GM12878 (cell line): Measurements from ENCODE around the gene NUBPL. TPM values are rescaled to one million over a fixed set of nuclear protein-coding genes. Genes with fewer than 3 reads are reported as not detected.

Experiments used
- ATAC-seq: fragments of 200-7000 bp; cut with Tn5 transposase; 3 replicates; pipeline ENCODE4 v1.9.1; 2020; ENCODE audit warnings: mild to moderate bottlenecking, moderate library complexity
- BruUV-seq: library from RNA; stranded (reverse); fragments of 400-500 nt; replicated peaks from 2 replicates; lab custom pipeline; 2021; lab: Mats Ljungman, UMichigan
- CTCF ChIA-PET: fragments of 300-600 bp; sonication (Branson Sonifier 250); formaldehyde crosslinking; extraction: SDS; loops from one replicate; lab custom pipeline; 2021; ENCODE audit warnings: inconsistent platforms; lab: Yijun Ruan, JAX
- POLR2A ChIA-PET: fragments of 350-600 bp; formaldehyde crosslinking; extraction: SDS; loops from one replicate; lab custom pipeline; 2021; ENCODE audit warnings: inconsistent platforms; lab: Charles Lee
- RAD21 ChIA-PET: fragments of 300-600 bp; sonication (Branson Sonifier 250); formaldehyde crosslinking; loops from one replicate; lab custom pipeline; 2023; ENCODE audit warnings: antibody characterized with exemption; ENCODE audit not compliant: unreplicated experiment; lab: Charles Lee
- SMC1A ChIA-PET: fragments of 300-600 bp; sonication (Branson Sonifier 250); formaldehyde crosslinking; loops from one replicate; lab custom pipeline; 2023; ENCODE audit not compliant: unreplicated experiment, uncharacterized antibody; lab: Charles Lee
- DNase-seq: peaks from one replicate; pipeline ENCODE4 v3.0.0-alpha.2; 2011; ENCODE audit warnings: low read depth, low spot score
- FAIRE-seq: peaks from 3 replicates; lab custom pipeline; 2011; peaks lifted over from hg19 to GRCh38; lab: Jason Lieb, UNC
- H2AFZ ChIP-seq: 2 replicates; pipeline ENCODE4 v1.6.0; 2011; ENCODE audit warnings: low read depth, low read length, control low read depth; ENCODE audit not compliant: control insufficient read depth
- H3K27ac ChIP-seq: 2 replicates; pipeline ENCODE4 v1.5.1; 2011; ENCODE audit warnings: control low read depth; ENCODE audit not compliant: control insufficient read depth, insufficient read depth
- H3K27me3 ChIP-seq, 2 experiments: replicated peaks in 1 of 2; 2 replicates each; pipeline versions ENCODE4 v1.6.0 to v1.6.1; 2011; ENCODE audit warnings: low read length in 1 of 2; ENCODE audit not compliant: control insufficient read depth in 2 of 2, insufficient read depth in 2 of 2
- H3K36me3 ChIP-seq, 2 experiments: 2 replicates each; pipeline ENCODE4 v1.5.1; 2011; ENCODE audit warnings: low read length in 1 of 2; ENCODE audit not compliant: control insufficient read depth in 2 of 2, insufficient read depth in 2 of 2
- H3K4me1 ChIP-seq: 2 replicates; pipeline ENCODE4 v1.6.1; 2011; ENCODE audit warnings: mild to moderate bottlenecking, low read length, moderate library complexity, mixed read lengths; ENCODE audit not compliant: control insufficient read depth, insufficient read depth
- H3K4me2 ChIP-seq: 2 replicates; pipeline ENCODE4 v1.6.0; 2011; ENCODE audit warnings: control low read depth; ENCODE audit not compliant: control insufficient read depth, insufficient read depth
- H3K4me3 ChIP-seq: fragments of 200-600 bp; sonication (generic); 2 replicates; pipeline ENCODE4 v1.5.1; 2016
- H3K79me2 ChIP-seq: 2 replicates; pipeline ENCODE4 v1.6.0; 2011; ENCODE audit warnings: low read length; ENCODE audit not compliant: control insufficient read depth, insufficient read depth
- H3K9ac ChIP-seq: 2 replicates; pipeline ENCODE4 v1.8.0; 2011; ENCODE audit warnings: low read length, control low read depth, mixed read lengths; ENCODE audit not compliant: control insufficient read depth, insufficient read depth
- H3K9me3 ChIP-seq: replicated peaks from 3 replicates; pipeline ENCODE4 v1.5.1; 2011; ENCODE audit warnings: mild to moderate bottlenecking, low read length; ENCODE audit not compliant: control insufficient read depth, insufficient read depth
- H4K20me1 ChIP-seq: 2 replicates; pipeline ENCODE4 v1.6.0; 2011; ENCODE audit not compliant: control insufficient read depth, insufficient read depth
- ASH2L ChIP-seq: fragments of 300-600, 200-600 bp; sonication (generic); IDR thresholded peaks from 2 replicates; pipeline ENCODE4 v1.6.1; 2017; ENCODE audit warnings: low read depth, mild to moderate bottlenecking, borderline replicate concordance
- CBX5 ChIP-seq: sonication (generic); IDR thresholded peaks from 2 replicates; pipeline ENCODE4 v1.6.1; 2016; ENCODE audit warnings: low read depth, moderate library complexity, mild to moderate bottlenecking, inconsistent platforms
- CHD4 ChIP-seq: fragments of 200-600 bp; sonication (generic); IDR thresholded peaks from 2 replicates; pipeline ENCODE4 v1.6.1; 2016; ENCODE audit warnings: mild to moderate bottlenecking
- CREM ChIP-seq: IDR thresholded peaks from 2 replicates; pipeline ENCODE4 v1.6.1; 2014; ENCODE audit warnings: antibody characterized with exemption, low read depth
- EZH2 ChIP-seq: IDR thresholded peaks from 2 replicates; pipeline ENCODE4 v1.6.1; 2012; ENCODE audit warnings: low read depth, mild to moderate bottlenecking, control low read depth, inconsistent platforms, low read length, borderline replicate concordance; ENCODE audit not compliant: control insufficient read depth
- KAT2A ChIP-seq: conservative IDR thresholded peaks from 2 replicates; pipeline ENCODE4 v1.6.1; 2011; ENCODE audit warnings: low read depth, low read length; ENCODE audit not compliant: control insufficient read depth
- KLF5 ChIP-seq: fragments of 450-650 bp; IDR thresholded peaks from 2 replicates; pipeline ENCODE4 v1.6.1; 2014; ENCODE audit warnings: mild to moderate bottlenecking; ENCODE audit not compliant: partially characterized antibody
- NFXL1 ChIP-seq: fragments of 450-650 bp; IDR thresholded peaks from 2 replicates; pipeline ENCODE4 v1.6.1; 2017; ENCODE audit warnings: antibody characterized with exemption, mild to moderate bottlenecking, borderline replicate concordance
- NFYB ChIP-seq: IDR thresholded peaks from 2 replicates; pipeline ENCODE4 v1.6.1; 2011; ENCODE audit warnings: low read depth, mild to moderate bottlenecking, low read length, improper control_type of control experiment, moderate library complexity; ENCODE audit not compliant: insufficient read depth
- SMAD5 ChIP-seq: IDR thresholded peaks from 2 replicates; pipeline ENCODE4 v1.6.1; 2016; ENCODE audit warnings: antibody characterized with exemption, low read depth
- SRF ChIP-seq, 2 experiments: IDR thresholded peaks; 2 replicates each; pipeline ENCODE4 v1.6.1; 2011; ENCODE audit warnings: low read depth in 2 of 2, low read length in 2 of 2, mild to moderate bottlenecking in 1 of 2, moderate library complexity in 1 of 2
- TAF1 ChIP-seq: IDR thresholded peaks from 2 replicates; pipeline ENCODE4 v1.6.1; 2011; ENCODE audit warnings: mild to moderate bottlenecking, low read depth, low read length, borderline replicate concordance
- ZBTB33 ChIP-seq: fragments of 450-650 bp; IDR thresholded peaks from 2 replicates; pipeline ENCODE4 v1.6.1; 2017; ENCODE audit warnings: mild to moderate bottlenecking
- WGBS: methylation state at CpG from one replicate; pipeline ENCODE4 v1.1.6; 2016; ENCODE audit warnings: low lambda C conversion rate; ENCODE audit not compliant: insufficient replicate concordance, insufficient coverage; ENCODE audit errors: missing lambda C conversion rate; 5-methylcytosine and 5-hydroxymethylcytosine counted together
- in situ Hi-C: fragments of 300-500 bp; cut with MboI; formaldehyde crosslinking; loops from 9 replicates; pipeline ENCODE4 v1.14.3; 2018; ENCODE audit warnings: mixed read lengths
- intact Hi-C: fragments of 100-400 bp; cut with micrococcal nuclease; formaldehyde crosslinking; loops from one replicate; pipeline ENCODE4 v1.14.2; 2022; ENCODE audit not compliant: unreplicated experiment
- polyA plus RNA-seq, 11 experiments: library from polyadenylated mRNA; depleted of rRNA in 4 of 11; unstranded in 6 of 11; stranded (reverse) in 5 of 11; fragments of >200 nt; fragmentation: Nextera tagmentation in 4 of 11; fragmentation: Illumina TruSeq in 1 of 11; extraction: Ambion mirVana in 4 of 11; extraction: Trizol in 1 of 11; gene quantifications; 1 replicate in 1 of 11; 2 replicates in 10 of 11; pipeline versions ENCODE4 v1.2.1 to v1.2.3, GENCODE V29; 2011 to 2016; ENCODE audit warnings: inconsistent platforms in 2 of 11, missing spikeins in 2 of 11, low read depth in 1 of 11
- total RNA-seq, 4 experiments: library from RNA; depleted of rRNA in 3 of 4; stranded (reverse); fragments of >200 nt in 3 of 4; fragmentation: Illumina TruSeq in 1 of 4; extraction: Trizol in 1 of 4; gene quantifications; 2 replicates each; pipeline versions ENCODE4 v1.2.1 to v1.2.3, GENCODE V29; 2013 to 2021
- TF ChIP-seq, protein P1 (sequence below): IDR thresholded peaks from 2 replicates; pipeline ENCODE4 v1.6.1; 2012; ENCODE audit warnings: low read depth, low read length, improper control_type of control experiment
- TF ChIP-seq, protein P2 (sequence below): fragments of 450-650 bp; IDR thresholded peaks from 2 replicates; pipeline ENCODE4 v1.6.1; 2016; ENCODE audit warnings: mild to moderate bottlenecking
- TF ChIP-seq, protein P3 (sequence below), 3 experiments: IDR thresholded peaks in 2 of 3; conservative IDR thresholded peaks in 1 of 3; 2 replicates each; pipeline ENCODE4 v1.5.1; 2011; ENCODE audit warnings: low read depth in 3 of 3, low read length in 3 of 3, mild to moderate bottlenecking in 3 of 3, control low read depth in 2 of 3, moderate library complexity in 2 of 3, inconsistent platforms in 1 of 3, mixed read lengths in 1 of 3; ENCODE audit not compliant: control insufficient read depth in 2 of 3, insufficient read depth in 1 of 3; ENCODE audit errors: extremely low read depth in 1 of 3

The NUBPL gene
- total and polyA plus RNA-seq, 10 of the 15 experiments (the other 5 are each of a cell fraction or from before 2014, with no cell fraction given), result 3.4 to 11.6 (median 8.1) TPM

DNA sequence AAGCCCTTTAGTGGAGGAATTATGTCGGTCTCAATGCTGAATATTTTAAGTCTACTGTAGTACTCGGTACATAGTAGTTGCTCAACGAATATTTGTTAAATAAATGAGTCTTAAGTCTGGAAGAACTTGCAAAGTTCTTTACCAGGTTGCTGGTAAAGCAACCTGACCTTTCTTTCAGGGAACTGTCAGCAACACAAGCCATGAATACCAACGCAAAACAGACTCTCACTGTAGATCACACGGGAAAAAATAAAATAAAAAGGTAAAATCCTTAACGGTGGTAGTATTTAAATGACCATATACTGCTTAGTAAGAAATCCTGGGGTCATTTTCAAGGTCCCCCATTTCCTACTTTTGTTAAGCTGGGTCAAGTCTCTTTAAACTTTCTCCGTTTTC is 447 bp upstream of the NUBPL start:
- peak overlapping the region; percentile 81 for H3K4me3 ChIP-seq
- TF ChIP-seq, protein P1, sequence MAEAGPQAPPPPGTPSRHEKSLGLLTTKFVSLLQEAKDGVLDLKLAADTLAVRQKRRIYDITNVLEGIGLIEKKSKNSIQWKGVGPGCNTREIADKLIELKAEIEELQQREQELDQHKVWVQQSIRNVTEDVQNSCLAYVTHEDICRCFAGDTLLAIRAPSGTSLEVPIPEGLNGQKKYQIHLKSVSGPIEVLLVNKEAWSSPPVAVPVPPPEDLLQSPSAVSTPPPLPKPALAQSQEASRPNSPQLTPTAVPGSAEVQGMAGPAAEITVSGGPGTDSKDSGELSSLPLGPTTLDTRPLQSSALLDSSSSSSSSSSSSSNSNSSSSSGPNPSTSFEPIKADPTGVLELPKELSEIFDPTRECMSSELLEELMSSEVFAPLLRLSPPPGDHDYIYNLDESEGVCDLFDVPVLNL, result no peak
- TF ChIP-seq, protein P2, sequence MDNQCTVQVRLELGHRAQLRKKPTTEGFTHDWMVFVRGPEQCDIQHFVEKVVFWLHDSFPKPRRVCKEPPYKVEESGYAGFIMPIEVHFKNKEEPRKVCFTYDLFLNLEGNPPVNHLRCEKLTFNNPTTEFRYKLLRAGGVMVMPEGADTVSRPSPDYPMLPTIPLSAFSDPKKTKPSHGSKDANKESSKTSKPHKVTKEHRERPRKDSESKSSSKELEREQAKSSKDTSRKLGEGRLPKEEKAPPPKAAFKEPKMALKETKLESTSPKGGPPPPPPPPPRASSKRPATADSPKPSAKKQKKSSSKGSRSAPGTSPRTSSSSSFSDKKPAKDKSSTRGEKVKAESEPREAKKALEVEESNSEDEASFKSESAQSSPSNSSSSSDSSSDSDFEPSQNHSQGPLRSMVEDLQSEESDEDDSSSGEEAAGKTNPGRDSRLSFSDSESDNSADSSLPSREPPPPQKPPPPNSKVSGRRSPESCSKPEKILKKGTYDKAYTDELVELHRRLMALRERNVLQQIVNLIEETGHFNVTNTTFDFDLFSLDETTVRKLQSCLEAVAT, result no peak
- TF ChIP-seq SRF (IDR thresholded peaks at IDR 0.05; ENCODE audit: low read depth in 2 of 2, low read length in 2 of 2), result no peak
- no peak for TF ChIP-seq KLF5
- TF ChIP-seq CREM, result no peak
- no peak for TF ChIP-seq CHD4
- TF ChIP-seq EZH2, result no peak
- TF ChIP-seq, protein P3, sequence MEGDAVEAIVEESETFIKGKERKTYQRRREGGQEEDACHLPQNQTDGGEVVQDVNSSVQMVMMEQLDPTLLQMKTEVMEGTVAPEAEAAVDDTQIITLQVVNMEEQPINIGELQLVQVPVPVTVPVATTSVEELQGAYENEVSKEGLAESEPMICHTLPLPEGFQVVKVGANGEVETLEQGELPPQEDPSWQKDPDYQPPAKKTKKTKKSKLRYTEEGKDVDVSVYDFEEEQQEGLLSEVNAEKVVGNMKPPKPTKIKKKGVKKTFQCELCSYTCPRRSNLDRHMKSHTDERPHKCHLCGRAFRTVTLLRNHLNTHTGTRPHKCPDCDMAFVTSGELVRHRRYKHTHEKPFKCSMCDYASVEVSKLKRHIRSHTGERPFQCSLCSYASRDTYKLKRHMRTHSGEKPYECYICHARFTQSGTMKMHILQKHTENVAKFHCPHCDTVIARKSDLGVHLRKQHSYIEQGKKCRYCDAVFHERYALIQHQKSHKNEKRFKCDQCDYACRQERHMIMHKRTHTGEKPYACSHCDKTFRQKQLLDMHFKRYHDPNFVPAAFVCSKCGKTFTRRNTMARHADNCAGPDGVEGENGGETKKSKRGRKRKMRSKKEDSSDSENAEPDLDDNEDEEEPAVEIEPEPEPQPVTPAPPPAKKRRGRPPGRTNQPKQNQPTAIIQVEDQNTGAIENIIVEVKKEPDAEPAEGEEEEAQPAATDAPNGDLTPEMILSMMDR (IDR thresholded peaks at IDR 0.05 in 2 of 3, conservative IDR thresholded peaks at IDR 0.05 in 1 of 3; ENCODE audit: control insufficient read depth in 2 of 3, extremely low read depth in 1 of 3, insufficient read depth in 1 of 3, low read depth in 3 of 3, low read length in 3 of 3), result no peak
- TF ChIP-seq NFYB, result no peak
- TF ChIP-seq ZBTB33, result no peak
- TF ChIP-seq ASH2L, result no peak
- no peak for TF ChIP-seq NFXL1
- TF ChIP-seq CBX5, result no peak
- TF ChIP-seq TAF1, result no peak
- no peak for TF ChIP-seq SMAD5
- TF ChIP-seq KAT2A, result no peak
- no peaks in the 10 kb centered on the region for H3K27me3 ChIP-seq
- SMC1A ChIA-PET, result interaction anchor here (0.7 kb wide), 1 partner anchor 106 kb away, joined by 3 read pairs; no protein-coding TSS in a partner anchor
- FAIRE-seq, result no peak
- no peak for DNase-seq
- H3K9me3 ChIP-seq, result no peaks in the 10 kb centered on the region
- no peaks in the 10 kb centered on the region for H3K4me1 ChIP-seq
- BruUV-seq, result no TSS peak
- H3K4me2 ChIP-seq, result peak overlapping the region; percentile 61
- no peaks in the 10 kb centered on the region for H4K20me1 ChIP-seq
- RAD21 ChIA-PET, result no interaction called here
- H3K9ac ChIP-seq, result peak overlapping the region; percentile 77
- in situ Hi-C loops, result no loop called here
- H3K79me2 ChIP-seq, result no peaks in the 10 kb centered on the region; the same call in none of the 2 replicates
- H3K36me3 ChIP-seq, result no peaks in the 10 kb centered on the region
- peak overlapping the region; percentile 97 for H2AFZ ChIP-seq
- 54% methylated on average over 7 of the region's 7 CpGs for WGBS
- POLR2A ChIA-PET, result no interaction called here
- ATAC-seq, result no peak
- CTCF ChIA-PET, result no interaction called here
- intact Hi-C loops, result no loop called here
- H3K27ac ChIP-seq, result no peak overlapping the region
